GM21360 (cell line): ENCODE data around the gene BCAM.

Source experiments
- ATAC-seq: cut with Tn5 transposase; IDR thresholded peaks from one replicate; pipeline ENCODE4 v1.9.1; 2021; ENCODE audit warnings: mild to moderate bottlenecking, moderate library complexity; ENCODE audit not compliant: unreplicated experiment

Gene BCAM

DNA sequence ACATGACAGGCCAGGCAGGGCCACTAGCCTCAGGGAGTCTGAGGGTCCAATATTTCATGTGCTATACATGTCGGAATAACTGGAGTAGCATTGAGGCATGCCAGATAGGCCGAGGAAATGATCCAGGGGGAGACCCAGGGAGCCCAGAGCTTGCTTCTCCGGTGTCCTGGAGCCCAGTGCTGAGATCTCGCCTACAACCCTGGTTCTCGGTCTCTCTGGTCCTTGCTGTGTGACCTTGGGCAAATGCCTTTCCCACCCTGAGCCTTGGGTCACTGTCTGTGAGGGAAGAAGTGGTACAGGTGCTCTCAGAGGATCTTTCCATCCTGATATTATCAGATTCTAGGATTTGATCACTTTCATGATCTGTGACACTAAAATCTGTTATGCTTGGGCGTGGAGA lies 19.9 kb upstream of the BCAM start:
- ATAC-seq = no peak

DNA sequence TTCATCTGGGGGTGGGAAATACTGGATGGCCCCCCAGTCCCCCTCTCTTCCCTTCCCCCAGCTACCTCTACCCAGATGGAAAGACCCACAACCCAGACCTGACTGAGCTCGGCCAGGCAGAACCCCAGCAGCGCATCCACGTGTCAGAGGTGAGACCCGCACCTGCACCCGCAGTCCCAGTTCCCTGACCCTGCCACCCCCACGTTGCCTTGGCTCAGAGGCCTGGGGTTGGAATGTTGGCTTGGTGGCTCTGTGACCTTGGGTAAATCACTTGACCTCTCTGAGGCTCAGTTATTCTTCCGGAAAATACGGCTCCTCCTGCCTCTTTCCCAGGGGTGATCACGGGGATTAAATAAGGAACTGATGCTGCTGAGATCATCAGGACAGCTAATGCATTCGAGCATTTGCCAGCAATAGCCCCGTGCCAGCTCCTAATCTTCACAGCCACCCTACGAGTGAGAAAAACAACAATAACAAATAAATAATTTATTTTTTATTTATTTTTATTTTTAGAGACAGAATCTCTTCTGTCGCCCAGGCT lies 18.9 kb upstream of the BCAM start:
- no peak for ATAC-seq

DNA sequence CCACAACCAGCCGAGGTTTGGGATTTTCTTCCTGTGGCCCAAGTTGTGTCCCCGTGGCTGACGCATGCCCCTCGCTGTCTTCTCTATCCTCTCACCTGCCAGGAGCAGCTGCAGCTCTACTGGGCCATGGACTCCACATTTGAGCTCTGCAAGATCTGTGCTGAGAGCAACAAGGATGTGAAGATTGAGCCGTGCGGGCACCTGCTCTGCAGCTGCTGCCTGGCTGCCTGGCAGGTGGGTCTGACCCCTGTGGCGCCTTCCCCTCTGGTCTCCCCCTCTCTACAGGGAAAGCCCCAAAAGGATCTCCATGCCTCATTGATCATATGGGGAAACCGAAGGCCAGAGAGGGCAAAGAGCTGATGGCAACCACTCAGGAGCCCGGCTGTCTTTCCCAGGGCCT lies 16.6 kb upstream of the BCAM start:
- ATAC-seq = no peak

DNA sequence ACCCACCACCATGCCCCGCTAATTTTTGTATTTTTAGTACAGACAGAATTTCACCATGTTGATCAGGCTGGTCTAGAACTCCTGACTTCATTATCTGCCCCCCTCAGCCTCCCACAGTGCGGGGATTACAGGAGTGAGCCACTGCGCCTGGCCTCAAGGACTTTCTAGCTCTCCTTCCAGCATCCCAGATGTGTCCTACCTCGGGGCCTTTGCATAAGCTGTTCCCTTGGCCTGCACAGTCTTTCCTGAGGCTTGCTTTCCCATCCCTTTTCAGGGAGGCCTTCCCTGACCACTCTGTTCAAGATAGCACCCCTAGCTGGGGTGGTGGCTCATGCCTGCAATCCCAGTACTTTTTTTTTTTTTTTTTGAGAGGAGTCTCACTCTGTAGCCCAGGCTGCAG lies 14.3 kb upstream of the BCAM start:
- ATAC-seq = no peak

DNA sequence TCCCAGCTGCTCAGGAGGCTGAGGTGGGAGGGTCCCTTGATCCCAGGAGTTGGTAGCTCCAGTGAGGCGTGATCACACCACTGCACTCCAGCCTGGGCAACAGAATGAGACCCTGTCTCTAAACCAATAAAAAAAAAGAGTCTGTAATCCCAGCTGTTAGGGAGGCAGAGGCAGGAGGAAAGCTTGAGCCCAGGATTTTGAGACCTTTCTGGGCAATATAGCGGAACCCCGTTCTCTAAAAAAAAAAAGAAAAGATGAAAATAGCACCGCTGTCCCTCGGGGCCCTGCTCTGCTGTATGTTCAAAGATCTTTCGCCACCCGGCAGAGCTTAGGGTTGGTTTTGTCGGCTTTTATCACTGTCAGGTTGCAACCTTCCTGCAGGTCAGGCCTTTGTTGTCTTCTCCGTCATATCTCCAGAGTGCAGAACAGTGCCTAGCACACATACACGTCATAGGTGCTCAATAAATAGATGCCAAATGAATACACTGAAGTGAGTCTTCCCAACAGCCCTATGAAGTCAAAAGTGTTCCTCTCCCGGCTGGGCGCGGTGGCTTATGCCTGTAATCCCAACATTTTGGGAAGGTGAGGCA lies 13.4 kb upstream of the BCAM start:
- no peak for ATAC-seq

DNA sequence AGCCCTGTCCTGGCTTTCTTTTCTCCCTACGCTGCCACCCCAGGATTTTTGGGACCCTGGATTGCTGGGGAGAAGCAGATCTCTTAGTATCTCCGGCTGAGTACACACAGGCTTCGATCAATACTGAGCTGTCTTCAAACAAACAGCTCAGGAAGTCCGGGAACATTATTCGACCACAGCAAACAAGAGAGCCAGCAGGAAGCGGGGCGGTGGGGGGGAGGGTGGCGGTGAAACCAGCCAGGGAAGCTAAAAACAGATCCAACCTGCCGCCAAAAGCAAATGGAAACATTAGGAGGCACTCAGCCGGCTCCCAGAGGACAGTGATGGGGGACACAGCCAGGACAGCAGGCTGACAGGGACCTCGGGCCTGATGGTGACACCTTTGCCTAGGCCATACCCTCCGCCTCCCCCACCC lies 12.2 kb upstream of the BCAM start:
- ATAC-seq = no peak

DNA sequence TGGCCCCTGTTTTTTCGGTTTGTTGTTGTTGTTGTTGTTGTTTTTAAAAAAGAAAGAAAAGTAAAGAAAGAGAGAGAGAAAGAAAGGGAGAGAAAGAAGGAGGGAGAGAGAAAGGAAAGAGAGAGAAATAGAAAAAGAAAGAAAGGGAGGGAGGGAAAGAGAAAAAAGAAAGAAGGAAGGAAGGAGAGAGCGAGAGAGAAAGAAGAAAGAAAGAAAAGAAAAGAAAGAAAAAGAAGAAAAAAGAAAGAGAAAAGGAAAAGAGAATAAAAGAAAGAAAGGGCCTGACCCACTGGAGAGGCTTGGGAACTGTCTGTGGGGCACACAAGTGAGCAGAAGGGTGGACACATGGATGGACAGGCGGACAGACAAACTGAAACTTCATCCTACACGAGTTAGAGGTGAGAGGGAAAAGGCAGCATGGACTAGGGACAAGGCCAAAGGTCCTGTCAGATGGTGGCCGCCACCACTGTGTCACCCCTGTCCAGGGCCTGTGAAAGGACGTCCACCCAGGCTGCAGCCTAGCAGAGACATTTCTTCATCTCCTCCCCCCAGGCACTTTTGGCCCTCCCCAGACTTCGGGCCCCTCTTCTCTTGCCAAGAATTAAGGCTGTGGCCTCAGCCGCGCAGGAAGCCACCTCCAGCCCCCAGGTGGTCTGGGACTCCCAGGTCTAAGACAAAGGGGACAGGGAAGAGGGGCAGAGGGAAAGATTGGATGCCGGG lies 9.1 kb upstream of the BCAM start:
- no peak for ATAC-seq

DNA sequence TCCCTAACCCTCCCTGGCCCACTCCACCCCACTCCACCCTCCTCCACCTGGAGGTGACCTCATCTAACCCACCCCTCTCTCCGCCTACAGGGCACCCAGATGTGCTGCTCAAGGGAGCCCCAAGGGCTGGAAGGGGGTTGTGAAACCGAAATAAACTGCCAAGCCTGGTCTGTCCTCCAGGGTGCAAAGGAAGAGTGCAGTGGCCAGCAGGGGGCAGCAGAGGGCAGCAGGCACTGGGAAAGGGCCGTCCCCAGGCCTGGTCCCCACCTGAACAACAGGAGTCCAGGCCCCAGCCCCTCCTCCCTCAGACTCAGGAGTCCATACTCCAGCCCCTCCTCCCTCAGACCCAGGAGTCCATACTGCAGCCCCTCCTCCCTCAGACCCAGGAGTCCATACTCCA lies 8.4 kb upstream of the BCAM start:
- ATAC-seq = peak; percentile 76

DNA sequence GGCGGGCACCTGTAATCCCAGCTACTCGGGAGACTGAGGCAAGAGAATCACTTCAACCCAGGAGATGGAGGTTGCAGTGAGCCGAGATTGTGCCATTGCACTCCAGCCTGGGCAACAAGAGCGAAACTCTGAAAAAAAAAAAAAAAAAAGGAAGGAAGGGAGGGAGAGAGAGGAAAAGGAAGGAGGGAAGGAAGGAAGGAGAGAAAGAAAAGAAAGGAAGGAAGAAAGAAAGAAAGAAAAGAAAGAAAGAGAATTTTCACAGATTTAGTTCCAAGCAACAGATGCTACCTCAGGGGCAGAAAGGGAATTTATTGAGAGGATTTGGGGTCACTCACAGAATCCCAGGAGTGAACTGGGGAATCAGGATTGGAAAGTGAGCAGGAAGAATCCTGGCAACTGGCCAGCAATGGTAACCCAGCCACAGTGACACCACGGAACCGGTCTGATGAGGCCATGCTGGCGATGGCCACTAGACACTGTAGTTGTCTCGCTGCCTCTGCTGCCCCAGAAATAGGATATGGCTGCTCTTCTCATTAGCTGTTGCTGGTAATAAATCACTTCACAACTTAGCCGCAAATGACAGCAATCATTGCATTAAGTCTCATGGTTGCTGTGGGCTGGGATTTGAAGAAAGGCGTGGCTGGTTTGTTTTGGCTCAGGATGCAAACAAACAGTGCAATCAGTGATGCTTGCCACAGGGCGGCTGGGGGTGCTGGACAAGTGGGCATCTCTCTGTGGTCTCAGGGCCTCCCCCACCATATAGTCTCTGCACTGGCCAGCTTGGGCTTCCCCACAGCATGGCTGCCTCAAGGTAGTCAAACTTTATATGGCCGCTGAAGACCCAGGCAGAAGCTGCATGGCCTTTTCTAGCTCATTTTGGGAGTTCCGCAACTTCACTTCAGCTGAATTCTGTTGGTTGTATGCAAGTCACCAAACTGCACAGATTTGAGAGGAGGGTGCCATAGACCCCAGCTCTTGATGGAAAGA lies 5.2 kb upstream of the BCAM start:
- ATAC-seq = no peak

DNA sequence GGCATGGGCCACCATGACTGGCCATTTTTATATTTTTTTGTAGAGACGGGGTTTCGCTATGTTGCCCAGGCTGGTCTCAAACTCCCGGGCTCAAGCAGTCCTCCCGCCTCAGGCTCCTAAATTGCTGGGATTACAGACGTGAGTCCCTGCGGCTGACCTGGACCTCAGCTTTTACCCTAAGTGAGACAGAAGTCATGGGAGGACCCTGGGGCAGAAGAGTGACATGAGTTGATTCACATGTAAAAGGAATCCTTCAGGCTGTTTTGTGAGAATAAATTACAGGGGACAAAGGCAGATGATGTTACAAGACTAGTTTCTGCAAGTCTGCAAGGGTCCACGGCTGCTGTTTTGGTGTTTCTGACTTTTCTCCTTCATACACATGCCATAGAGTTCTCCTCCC lies 2.6 kb upstream of the BCAM start:
- ATAC-seq = no peak

DNA sequence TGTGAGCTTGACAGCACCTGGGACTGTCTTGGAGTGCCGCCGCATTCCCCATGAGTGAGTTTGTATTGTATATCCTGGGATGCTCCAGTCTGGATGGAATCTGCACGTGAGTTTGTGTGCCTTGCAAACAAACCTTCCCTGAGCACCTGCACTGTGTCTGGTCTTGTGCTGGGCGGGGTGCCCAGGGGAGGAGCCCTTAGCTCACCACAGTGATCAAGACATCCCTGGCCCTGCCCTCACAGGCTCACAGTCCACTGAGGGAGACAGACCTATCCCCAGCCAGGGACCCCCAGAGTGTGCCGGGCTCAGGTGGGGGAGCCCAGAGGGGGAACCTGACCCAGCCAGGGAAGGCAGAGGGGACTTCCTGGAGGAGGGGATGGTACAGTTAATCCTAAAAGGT lies 1.7 kb upstream of the BCAM start:
- no peak for ATAC-seq

DNA sequence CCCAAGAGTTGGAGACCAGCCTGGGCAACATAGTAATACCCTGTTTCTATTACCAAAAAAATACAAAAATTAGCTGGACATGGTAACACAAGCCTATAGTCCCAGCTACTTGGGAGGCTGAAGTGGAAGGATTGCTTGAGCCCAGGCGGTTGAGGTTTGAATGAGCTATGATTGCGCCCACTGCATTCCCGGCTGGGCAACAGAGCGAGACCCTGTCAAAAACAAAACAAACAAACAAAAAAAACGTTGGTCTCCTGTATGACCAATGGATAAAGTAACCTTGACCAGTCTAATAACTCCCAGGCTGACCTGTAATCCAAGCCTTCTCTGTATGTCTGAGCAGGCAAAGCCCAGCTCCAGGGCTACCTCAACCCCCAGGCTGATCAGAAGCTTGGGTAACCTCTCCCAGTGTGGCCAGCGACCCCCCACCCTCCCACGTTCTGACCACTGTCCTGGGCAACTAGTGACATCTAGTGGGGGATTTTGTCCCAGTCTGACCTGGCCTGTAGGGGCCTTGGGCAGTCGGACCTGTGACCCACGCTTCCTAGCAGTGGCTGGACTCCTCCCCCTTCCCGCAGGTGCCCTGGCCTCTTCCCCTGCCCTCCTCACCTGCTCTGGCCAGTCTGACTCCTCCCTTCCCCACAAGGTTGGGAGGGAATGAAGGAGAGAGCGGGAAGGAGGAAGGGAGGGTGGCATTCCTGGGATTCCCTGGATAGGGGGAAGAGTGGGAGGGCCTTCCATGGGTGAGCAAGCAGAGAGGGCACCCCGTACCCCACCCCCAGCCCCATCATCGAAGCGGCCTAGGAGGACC lies 1.0 kb upstream of the BCAM start:
- no peak for ATAC-seq

DNA sequence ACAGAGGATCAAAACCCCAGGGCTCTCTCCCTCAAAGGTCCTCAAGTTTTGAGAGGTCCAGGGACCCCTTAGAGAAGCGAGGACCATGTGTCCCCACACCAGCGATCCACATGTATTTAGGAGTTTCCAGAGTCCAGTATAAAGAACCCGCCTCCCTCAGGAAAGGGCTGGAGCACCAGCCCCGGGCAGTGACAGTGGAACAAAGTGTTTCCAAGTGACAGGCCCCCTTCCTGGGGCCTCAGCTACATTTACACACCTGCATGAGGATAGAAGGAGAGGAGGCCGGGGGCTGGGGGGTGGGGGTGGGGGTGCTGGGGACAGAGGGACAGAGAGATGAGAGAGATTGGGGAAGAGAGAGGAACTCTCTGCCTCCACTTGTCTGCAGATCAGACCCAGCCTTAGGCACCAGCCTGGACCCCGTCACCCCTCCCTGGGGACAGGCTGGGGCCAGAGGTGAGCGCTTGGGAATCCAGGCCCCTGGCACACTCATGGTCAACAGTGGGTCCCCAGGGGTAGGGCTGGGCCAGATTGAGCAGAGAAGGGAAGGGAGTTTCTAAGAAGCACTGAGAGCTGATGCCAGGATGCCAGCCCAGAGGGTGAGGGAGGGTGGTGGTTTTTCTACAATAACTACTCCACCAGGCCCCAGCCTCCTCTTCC lies 802 bp downstream of the BCAM start:
- ATAC-seq = no peak

DNA sequence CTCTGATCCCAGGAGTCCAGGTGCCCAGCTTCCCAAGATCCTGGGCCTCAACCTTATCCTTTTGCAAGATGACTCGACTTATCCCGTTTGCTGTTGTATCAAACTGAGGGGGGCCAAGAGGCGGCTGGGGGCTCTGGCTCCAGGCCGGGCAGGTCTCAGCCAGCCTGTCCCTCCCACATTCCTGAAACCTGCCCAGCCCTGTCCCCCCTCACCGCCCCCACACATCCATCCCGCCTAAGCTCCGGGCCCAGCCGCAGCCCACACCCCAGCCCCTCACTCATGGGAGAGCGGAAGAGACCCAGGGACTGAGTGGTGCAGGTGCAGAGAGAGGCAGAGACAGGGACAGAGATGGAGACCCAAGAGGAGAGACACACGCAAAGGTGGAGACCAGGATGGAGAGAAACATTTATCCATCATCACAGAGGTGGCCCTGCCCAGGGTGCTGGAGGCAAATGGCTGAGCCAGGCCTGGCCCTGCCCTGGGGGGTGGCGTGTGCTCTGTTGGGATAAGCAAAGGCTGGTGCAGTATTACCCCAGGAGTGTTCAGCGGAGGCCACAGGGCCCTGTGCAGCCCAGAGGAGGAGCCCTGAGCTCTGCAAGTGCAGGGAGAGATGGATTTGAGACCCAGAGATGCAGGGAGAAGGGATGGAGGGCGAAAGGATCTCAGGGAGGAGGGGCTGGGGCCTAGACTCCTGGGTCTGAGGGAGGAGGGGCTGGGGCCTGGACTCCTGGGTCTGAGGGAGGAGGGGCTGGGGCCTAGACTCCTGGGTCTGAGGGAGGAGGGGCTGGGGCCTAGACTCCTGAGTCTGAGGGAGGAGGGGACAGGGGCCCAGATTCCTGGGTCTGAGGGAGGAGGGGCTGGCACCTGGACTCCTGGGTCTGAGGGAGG lies 1.6 kb downstream of the BCAM start:
- ATAC-seq = no peak

DNA sequence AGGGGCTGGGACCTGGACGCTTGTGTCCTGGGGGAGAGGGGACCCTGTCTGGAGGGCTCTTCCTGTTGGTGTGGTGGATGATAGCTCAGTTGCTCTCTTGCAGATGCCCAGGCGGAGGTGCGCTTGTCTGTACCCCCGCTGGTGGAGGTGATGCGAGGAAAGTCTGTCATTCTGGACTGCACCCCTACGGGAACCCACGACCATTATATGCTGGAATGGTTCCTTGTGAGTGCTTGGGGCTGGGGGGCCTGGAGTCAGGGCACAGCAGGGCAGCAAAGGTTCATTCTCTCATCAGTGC lies 2.2 kb downstream of the BCAM start:
- no peak for ATAC-seq

DNA sequence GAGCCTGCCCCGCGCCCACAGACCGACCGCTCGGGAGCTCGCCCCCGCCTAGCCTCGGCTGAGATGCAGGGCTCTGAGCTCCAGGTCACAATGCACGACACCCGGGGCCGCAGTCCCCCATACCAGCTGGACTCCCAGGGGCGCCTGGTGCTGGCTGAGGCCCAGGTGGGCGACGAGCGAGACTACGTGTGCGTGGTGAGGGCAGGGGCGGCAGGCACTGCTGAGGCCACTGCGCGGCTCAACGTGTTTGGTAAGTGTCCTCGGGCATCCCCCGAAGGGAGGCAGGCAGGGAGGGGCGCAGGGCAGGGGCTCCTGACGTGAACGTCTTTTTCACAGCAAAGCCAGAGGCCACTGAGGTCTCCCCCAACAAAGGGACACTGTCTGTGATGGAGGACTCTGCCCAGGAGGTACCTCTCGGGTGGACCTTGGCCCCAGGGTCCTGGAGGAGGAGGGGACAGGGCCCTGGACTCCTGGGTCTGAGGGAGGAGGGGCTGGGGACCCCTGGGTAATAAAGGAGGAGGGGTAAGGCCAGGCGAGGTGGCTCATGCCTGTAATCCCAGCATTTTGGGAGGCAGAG lies 3.3 kb downstream of the BCAM start:
- ATAC-seq = no peak

DNA sequence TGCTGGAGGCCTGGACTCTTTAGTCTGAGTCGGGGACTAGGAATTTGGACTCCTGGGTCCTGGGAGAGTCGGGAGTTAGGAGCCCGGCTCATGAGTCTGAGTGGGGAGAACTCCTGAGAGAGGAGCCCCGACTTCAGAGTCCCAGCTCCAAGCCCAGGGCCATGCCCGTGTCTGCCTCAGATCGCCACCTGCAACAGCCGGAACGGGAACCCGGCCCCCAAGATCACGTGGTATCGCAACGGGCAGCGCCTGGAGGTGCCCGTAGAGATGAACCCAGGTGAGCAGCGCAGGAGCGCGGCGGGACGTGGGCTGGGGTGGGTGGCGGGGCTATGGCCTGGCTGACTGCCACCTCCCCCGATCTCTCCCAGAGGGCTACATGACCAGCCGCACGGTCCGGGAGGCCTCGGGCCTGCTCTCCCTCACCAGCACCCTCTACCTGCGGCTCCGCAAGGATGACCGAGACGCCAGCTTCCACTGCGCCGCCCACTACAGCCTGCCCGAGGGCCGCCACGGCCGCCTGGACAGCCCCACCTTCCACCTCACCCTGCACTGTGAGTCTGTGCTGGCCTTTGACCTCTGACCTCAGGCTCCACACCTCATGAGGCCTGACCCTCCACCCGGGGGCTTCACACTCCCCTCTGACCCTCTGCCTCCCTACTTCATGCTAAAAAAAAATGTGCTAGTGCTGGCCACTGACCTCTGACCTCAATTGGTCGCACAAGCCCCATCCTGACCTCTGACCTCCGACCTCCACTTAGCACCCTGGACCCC lies 4.4 kb downstream of the BCAM start:
- no peak for ATAC-seq

DNA sequence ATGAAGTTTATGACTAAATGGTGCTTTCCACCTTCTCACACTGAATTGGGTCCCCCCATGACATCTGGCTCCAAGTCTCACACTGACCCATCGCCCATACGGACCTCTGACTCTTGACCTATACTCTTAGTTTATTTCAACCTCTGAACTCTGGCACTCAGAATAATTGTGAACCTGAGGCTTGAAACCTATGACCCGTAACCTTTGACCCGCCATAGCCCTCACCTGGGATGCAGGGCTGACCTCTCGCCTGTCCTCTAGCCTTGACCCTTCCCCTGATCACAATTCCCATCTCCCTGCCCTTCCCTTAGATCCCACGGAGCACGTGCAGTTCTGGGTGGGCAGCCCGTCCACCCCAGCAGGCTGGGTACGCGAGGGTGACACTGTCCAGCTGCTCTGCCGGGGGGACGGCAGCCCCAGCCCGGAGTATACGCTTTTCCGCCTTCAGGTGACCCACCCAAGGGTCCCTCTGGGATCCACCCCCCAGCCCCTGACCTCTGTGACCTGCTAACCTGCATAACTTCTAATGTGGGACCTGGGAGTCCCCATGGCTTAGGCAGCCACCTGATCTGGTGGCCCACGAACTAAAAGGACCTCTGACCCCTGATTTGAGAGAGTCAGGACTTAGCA lies 5.1 kb downstream of the BCAM start:
- no peak for ATAC-seq
